Transverse colon (tissue), 4 donors: ENCODE results near the gene SDHB.

Experiments used
- POLR2A ChIP-seq: fragments of 450-650 bp; IDR thresholded peaks from one replicate; pipeline ENCODE4 v1.6.1; 2016; ENCODE audit warnings: antibody characterized with exemption, mild to moderate bottlenecking, moderate library complexity
- POLR2AphosphoS5 ChIP-seq, 3 donors: sonication (generic); formaldehyde crosslinking; IDR thresholded peaks; one replicate each; pipeline ENCODE4 v1.6.1; 2016; ENCODE audit warnings: antibody characterized with exemption in 3 of 3
- TF ChIP-seq, protein P1 (sequence below), 5 experiments: fragments of 200-600 bp in 3 of 5; fragments of 450-650 bp in 2 of 5; sonication (generic) in 3 of 5; IDR thresholded peaks; 1 replicate in 2 of 5; 2 replicates in 3 of 5; pipeline ENCODE4 v1.5.1; 2016 to 2017; ENCODE audit warnings: antibody characterized with exemption in 5 of 5, inconsistent platforms in 3 of 5, mild to moderate bottlenecking in 2 of 5, moderate library complexity in 1 of 5

DNA sequence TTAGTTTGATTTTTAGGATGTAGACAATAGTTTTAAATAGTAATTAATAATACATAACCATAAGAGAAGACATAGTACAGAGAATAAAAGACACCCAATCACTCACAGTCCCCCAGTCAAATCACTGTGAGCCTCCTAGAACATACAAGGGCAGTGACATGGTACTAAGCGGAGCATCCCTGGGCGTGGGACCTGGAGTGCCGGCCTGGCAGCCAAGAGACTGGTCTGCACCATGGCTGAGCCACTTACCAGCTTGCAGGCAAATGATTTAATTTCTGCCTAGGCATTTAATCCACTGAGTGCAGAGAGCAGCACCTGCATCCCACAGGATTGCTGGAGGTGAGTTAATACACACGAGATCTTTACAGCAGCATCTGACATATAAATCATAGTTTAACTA lies 20.4 kb downstream of the SDHB start:
- TF ChIP-seq, protein P1, sequence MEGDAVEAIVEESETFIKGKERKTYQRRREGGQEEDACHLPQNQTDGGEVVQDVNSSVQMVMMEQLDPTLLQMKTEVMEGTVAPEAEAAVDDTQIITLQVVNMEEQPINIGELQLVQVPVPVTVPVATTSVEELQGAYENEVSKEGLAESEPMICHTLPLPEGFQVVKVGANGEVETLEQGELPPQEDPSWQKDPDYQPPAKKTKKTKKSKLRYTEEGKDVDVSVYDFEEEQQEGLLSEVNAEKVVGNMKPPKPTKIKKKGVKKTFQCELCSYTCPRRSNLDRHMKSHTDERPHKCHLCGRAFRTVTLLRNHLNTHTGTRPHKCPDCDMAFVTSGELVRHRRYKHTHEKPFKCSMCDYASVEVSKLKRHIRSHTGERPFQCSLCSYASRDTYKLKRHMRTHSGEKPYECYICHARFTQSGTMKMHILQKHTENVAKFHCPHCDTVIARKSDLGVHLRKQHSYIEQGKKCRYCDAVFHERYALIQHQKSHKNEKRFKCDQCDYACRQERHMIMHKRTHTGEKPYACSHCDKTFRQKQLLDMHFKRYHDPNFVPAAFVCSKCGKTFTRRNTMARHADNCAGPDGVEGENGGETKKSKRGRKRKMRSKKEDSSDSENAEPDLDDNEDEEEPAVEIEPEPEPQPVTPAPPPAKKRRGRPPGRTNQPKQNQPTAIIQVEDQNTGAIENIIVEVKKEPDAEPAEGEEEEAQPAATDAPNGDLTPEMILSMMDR (IDR thresholded peaks at IDR 0.05), result no peak
- TF ChIP-seq POLR2AphosphoS5 (IDR thresholded peaks at IDR 0.05), result no peak
- no peak for TF ChIP-seq POLR2A
